Smooth muscle cell (in vitro differentiated cells): Measurements from ENCODE around the gene PCDHGB4. TPM values are rescaled to one million over a fixed set of nuclear protein-coding genes. Genes with fewer than 3 reads are reported as not detected.

ENCODE experiments used
- DNase-seq: peaks from one replicate; lab custom pipeline; 2025; ENCODE audit not compliant: unreplicated experiment; lab: John Stamatoyannopoulos, UW
- H2AFZ ChIP-seq: fragments of 200-600 bp; sonication (generic); 2 replicates; pipeline ENCODE4 v1.6.0; 2016; ENCODE audit warnings: antibody characterized with exemption, low read depth, mild to moderate bottlenecking
- H3F3A ChIP-seq: fragments of 200-600 bp; sonication (generic); 2 replicates; pipeline ENCODE4 v1.6.0; 2017; ENCODE audit warnings: antibody characterized with exemption, low read depth
- H3K27ac ChIP-seq: fragments of 200-600 bp; sonication (generic); 2 replicates; pipeline ENCODE4 v1.5.1; 2016; ENCODE audit warnings: low read depth, mild to moderate bottlenecking
- H3K27me3 ChIP-seq: fragments of 200-600 bp; sonication (generic); 2 replicates; pipeline ENCODE4 v1.6.1; 2016; ENCODE audit warnings: low read depth, mild to moderate bottlenecking
- H3K36me3 ChIP-seq: fragments of 200-600 bp; sonication (generic); 2 replicates; pipeline ENCODE4 v1.5.1; 2016; ENCODE audit warnings: low read depth
- H3K4me1 ChIP-seq: fragments of 200-600 bp; sonication (generic); 2 replicates; pipeline ENCODE4 v1.5.1; 2016; ENCODE audit warnings: low read depth
- H3K4me2 ChIP-seq: fragments of 200-600 bp; sonication (generic); 2 replicates; pipeline ENCODE4 v1.6.0; 2016; ENCODE audit warnings: mild to moderate bottlenecking
- H3K4me3 ChIP-seq: fragments of 200-600 bp; sonication (generic); 2 replicates; pipeline ENCODE4 v1.5.1; 2016; ENCODE audit warnings: mild to moderate bottlenecking
- H3K79me2 ChIP-seq: fragments of 200-600 bp; sonication (generic); 2 replicates; pipeline ENCODE4 v1.6.0; 2016; ENCODE audit warnings: low read depth, mild to moderate bottlenecking
- H3K9ac ChIP-seq: fragments of 200-600 bp; sonication (generic); 2 replicates; pipeline ENCODE4 v1.6.0; 2016; ENCODE audit warnings: low read depth
- H3K9me3 ChIP-seq: fragments of 200-600 bp; sonication (generic); replicated peaks from 2 replicates; pipeline ENCODE4 v1.5.1; 2016; ENCODE audit warnings: low read depth
- H4K20me1 ChIP-seq: fragments of 200-600 bp; sonication (generic); 2 replicates; pipeline ENCODE4 v1.6.0; 2016; ENCODE audit warnings: low read depth
- WGBS: methylation state at CpG from one replicate; pipeline ENCODE4 v1.1.7; 2016; ENCODE audit warnings: low lambda C conversion rate; 5-methylcytosine and 5-hydroxymethylcytosine counted together
- polyA plus RNA-seq: library from polyadenylated mRNA; unstranded; fragments of >200 nt; fragmentation: Nextera tagmentation; extraction: Ambion mirVana; gene quantifications from 2 replicates; pipeline ENCODE4 v1.2.1, GENCODE V29; 2016
- total RNA-seq: library from RNA; depleted of rRNA; stranded (reverse); fragments of >200 nt; gene quantifications from 2 replicates; pipeline ENCODE4 v1.2.3, GENCODE V29; 2014
- TF ChIP-seq, protein P1 (sequence below): fragments of 200-600 bp; sonication (generic); IDR thresholded peaks from 2 replicates; pipeline ENCODE4 v1.5.1; 2017; ENCODE audit warnings: borderline replicate concordance, mild to moderate bottlenecking, antibody characterized with exemption; ENCODE audit not compliant: insufficient read depth, poor library complexity, severe bottlenecking

PCDHGB4 gene
- total and polyA plus RNA-seq, 2 experiments from 2014 or later = 27.5 to 43.1 TPM

DNA sequence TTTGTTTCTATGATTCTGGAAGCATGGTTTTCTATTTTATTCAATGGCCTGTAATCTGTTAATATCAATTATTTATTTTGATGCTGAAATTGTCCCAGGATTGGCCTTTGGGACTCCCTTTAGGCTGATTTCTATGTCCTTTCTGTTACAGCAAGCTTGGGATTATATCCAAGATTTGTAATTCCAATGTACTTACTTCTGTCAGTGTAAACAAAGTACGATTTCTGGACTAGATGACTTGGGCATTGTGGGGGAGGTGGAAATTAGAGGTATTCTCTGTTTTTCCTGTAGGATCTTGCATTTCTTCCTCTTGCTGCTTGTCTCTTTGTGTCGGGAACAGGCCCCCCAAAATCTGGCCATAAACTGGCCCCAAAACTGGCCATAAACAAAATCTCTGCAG lies 46.5 kb downstream of the PCDHGB4 start:
- Histone ChIP-seq H3K79me2 (peaks cover 27% of the 10 kb centered on the region), H2AFZ (no peak overlapping the region), H3F3A (no peaks in the 10 kb centered on the region), H3K27ac (no peak overlapping the region), H3K9ac (no peak overlapping the region), H3K4me2 (no peak overlapping the region), H3K36me3 (peaks cover 19% of the 10 kb centered on the region), H4K20me1 (no peaks in the 10 kb centered on the region), H3K27me3 (no peaks in the 10 kb centered on the region), H3K9me3 (peaks cover 19% of the 10 kb centered on the region), H3K4me1 (no peaks in the 10 kb centered on the region), H3K4me3 (no peak overlapping the region)
- DNase-seq = no peak
- WGBS = 100% methylated on average over 2 of the region's 2 CpGs
- TF ChIP-seq, protein P1, sequence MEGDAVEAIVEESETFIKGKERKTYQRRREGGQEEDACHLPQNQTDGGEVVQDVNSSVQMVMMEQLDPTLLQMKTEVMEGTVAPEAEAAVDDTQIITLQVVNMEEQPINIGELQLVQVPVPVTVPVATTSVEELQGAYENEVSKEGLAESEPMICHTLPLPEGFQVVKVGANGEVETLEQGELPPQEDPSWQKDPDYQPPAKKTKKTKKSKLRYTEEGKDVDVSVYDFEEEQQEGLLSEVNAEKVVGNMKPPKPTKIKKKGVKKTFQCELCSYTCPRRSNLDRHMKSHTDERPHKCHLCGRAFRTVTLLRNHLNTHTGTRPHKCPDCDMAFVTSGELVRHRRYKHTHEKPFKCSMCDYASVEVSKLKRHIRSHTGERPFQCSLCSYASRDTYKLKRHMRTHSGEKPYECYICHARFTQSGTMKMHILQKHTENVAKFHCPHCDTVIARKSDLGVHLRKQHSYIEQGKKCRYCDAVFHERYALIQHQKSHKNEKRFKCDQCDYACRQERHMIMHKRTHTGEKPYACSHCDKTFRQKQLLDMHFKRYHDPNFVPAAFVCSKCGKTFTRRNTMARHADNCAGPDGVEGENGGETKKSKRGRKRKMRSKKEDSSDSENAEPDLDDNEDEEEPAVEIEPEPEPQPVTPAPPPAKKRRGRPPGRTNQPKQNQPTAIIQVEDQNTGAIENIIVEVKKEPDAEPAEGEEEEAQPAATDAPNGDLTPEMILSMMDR = no peak

DNA sequence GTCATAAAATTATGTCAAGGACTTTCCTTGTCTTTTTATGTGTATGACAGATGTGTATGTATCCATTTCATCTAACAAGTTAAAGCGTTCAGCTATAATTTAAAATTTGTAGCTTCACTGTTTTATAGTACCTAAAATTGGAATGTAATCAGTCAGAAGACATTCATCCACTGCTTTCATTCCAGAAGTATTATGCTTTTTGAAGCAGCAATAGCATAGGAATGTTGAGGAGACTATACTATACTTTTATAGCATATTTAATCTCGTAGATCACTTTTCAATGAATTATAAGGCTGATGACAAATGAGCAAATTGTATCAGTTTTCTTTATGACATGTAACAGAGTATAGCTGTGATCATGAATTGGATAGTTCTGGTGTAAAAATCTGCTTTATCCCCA lies 49.7 kb downstream of the PCDHGB4 start:
- H2AFZ ChIP-seq = no peak overlapping the region
- peaks cover 4% of the 10 kb centered on the region for H3K36me3 ChIP-seq
- H3K4me1 ChIP-seq = no peaks in the 10 kb centered on the region
- WGBS = 100% methylated on average over 2 of the region's 2 CpGs
- H3K4me2 ChIP-seq = no peak overlapping the region
- H3K9me3 ChIP-seq = peaks cover 8% of the 10 kb centered on the region
- H3F3A ChIP-seq = no peaks in the 10 kb centered on the region
- H3K4me3 ChIP-seq = no peak overlapping the region
- no peak for DNase-seq
- no peaks in the 10 kb centered on the region for H3K27me3 ChIP-seq
- peaks cover 24% of the 10 kb centered on the region for H3K79me2 ChIP-seq
- TF ChIP-seq, protein P1 = no peak
- no peak overlapping the region for H3K9ac ChIP-seq
- no peaks in the 10 kb centered on the region for H4K20me1 ChIP-seq
- no peak overlapping the region for H3K27ac ChIP-seq

DNA sequence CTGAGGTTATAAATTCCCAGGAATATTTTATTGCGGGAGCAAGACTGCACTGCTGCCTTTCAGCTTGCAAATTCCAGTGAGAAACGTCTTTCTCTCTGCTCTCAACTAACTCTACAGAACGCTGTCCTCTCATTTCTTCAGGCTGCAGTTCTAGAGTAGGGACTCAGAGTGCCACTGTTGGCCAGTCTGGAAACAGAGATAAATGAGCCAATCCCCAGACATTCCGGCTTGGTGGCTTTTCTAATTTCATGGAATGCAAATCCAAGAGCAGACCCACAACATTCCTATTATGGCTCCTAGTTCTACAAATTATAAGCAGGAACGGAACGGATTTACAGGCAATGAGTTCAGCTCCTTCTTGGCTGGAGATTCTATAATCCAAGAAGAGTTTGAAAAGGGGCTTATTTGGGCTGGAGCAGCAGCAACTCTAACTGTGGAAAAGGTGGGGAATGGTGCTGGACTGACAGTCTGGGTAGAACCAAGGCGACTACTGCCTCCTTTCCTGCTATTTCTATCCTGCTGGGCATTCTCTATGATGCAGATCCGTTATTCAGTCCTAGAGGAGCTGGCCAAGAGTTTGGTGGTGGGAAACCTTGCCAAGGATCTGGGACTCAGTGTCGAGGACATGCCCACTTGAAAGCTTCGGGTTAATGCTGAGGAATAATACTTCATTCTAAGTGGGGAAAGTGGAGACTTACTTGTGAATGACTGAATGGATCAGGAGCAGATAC lies 52.1 kb downstream of the PCDHGB4 start:
- TF ChIP-seq, protein P1 = peak; percentile 28
- DNase-seq = no peak

More for the DNA sequence above, 52.1 kb downstream of the PCDHGB4 start:
- 67% methylated on average over 10 of the region's 10 CpGs for WGBS
- Histone ChIP-seq H3K4me1 (no peaks in the 10 kb centered on the region), H3K4me3 (no peak overlapping the region), H2AFZ (no peak overlapping the region), H3K79me2 (peaks cover 21% of the 10 kb centered on the region), H3K4me2 (no peak overlapping the region), H3K27ac (no peak overlapping the region), H3K36me3 (no peaks in the 10 kb centered on the region), H3K27me3 (no peaks in the 10 kb centered on the region), H3K9me3 (no peaks in the 10 kb centered on the region), H3F3A (no peaks in the 10 kb centered on the region), H3K9ac (no peak overlapping the region), H4K20me1 (no peaks in the 10 kb centered on the region)

Other genes starting within 250 kb of the PCDHGB4 start
Only the 30 nearest of the 37 such genes appear.
- gene PCDHB9, start 200.5 kb upstream of the PCDHGB4 start, total RNA-seq = 4.1 and 6.5 TPM in 2 replicates
- gene PCDHB9, start 200.5 kb upstream of the PCDHGB4 start, polyA plus RNA-seq = 2.2 and 2.4 TPM in 2 replicates
- gene PCDHB10, start 195.3 kb upstream of the PCDHGB4 start, total RNA-seq = 6.4 and 7.4 TPM in 2 replicates
- 3.3 and 3.4 TPM in 2 replicates for gene PCDHB10, start 195.3 kb upstream of the PCDHGB4 start, polyA plus RNA-seq
- 1.8 and 2.1 TPM in 2 replicates for gene PCDHB11, start 188.1 kb upstream of the PCDHGB4 start, total RNA-seq
- gene PCDHB11, start 188.1 kb upstream of the PCDHGB4 start, polyA plus RNA-seq = 0.61 and 1.7 TPM in 2 replicates
- gene PCDHB12, start 179.0 kb upstream of the PCDHGB4 start, total RNA-seq = 2.9 and 3.6 TPM in 2 replicates
- gene PCDHB12, start 179.0 kb upstream of the PCDHGB4 start, polyA plus RNA-seq = 0.57 and 1.0 TPM in 2 replicates
- 4.4 and 8.3 TPM in 2 replicates for gene PCDHB13, start 173.8 kb upstream of the PCDHGB4 start, total RNA-seq
- 1.8 and 2.6 TPM in 2 replicates for gene PCDHB13, start 173.8 kb upstream of the PCDHGB4 start, polyA plus RNA-seq
- 7.8 and 9.1 TPM in 2 replicates for gene PCDHB14, start 164.4 kb upstream of the PCDHGB4 start, total RNA-seq
- 2.6 and 4.6 TPM in 2 replicates for gene PCDHB14, start 164.4 kb upstream of the PCDHGB4 start, polyA plus RNA-seq
- gene PCDHB15, start 142.3 kb upstream of the PCDHGB4 start, total RNA-seq = 3.9 and 4.2 TPM in 2 replicates
- gene PCDHB15, start 142.3 kb upstream of the PCDHGB4 start, polyA plus RNA-seq = 1.8 and 2.1 TPM in 2 replicates
- not detected in 2 replicates for gene SLC25A2, start 83.6 kb upstream of the PCDHGB4 start, total RNA-seq
- gene SLC25A2, start 83.6 kb upstream of the PCDHGB4 start, polyA plus RNA-seq = 0.15 TPM in 1 of 2 replicates, not detected in the other
- 83.0 and 94.5 TPM in 2 replicates for gene TAF7, start 66.9 kb upstream of the PCDHGB4 start, total RNA-seq
- 85.9 and 105 TPM in 2 replicates for gene TAF7, start 66.9 kb upstream of the PCDHGB4 start, polyA plus RNA-seq
- gene PCDHGA1, start 57.2 kb upstream of the PCDHGB4 start, total RNA-seq = 0.58 and 0.63 TPM in 2 replicates
- gene PCDHGA1, start 57.2 kb upstream of the PCDHGB4 start, polyA plus RNA-seq = 0.05 TPM in 1 of 2 replicates, not detected in the other
- gene PCDHGA2, start 48.9 kb upstream of the PCDHGB4 start, total RNA-seq = 0.04 TPM in 1 of 2 replicates, not detected in the other
- gene PCDHGA2, start 48.9 kb upstream of the PCDHGB4 start, polyA plus RNA-seq = not detected in 2 replicates
- not detected in 2 replicates for gene PCDHGA3, start 43.9 kb upstream of the PCDHGB4 start, total RNA-seq
- not detected in 2 replicates for gene PCDHGA3, start 43.9 kb upstream of the PCDHGB4 start, polyA plus RNA-seq
- 0.27 and 0.81 TPM in 2 replicates for gene PCDHGB1, start 37.6 kb upstream of the PCDHGB4 start, total RNA-seq
- gene PCDHGB1, start 37.6 kb upstream of the PCDHGB4 start, polyA plus RNA-seq = 0.40 TPM in 1 of 2 replicates, not detected in the other
- gene PCDHGA4, start 32.7 kb upstream of the PCDHGB4 start, total RNA-seq = 0.58 and 1.1 TPM in 2 replicates
- gene PCDHGA4, start 32.7 kb upstream of the PCDHGB4 start, polyA plus RNA-seq = not detected in 2 replicates
- 0.18 and 1.1 TPM in 2 replicates for gene PCDHGB2, start 27.7 kb upstream of the PCDHGB4 start, total RNA-seq
- not detected in 2 replicates for gene PCDHGB2, start 27.7 kb upstream of the PCDHGB4 start, polyA plus RNA-seq
- 0.09 and 0.22 TPM in 2 replicates for gene PCDHGA5, start 23.5 kb upstream of the PCDHGB4 start, total RNA-seq
- gene PCDHGA5, start 23.5 kb upstream of the PCDHGB4 start, polyA plus RNA-seq = 0.13 TPM in 1 of 2 replicates, not detected in the other
- 0.40 TPM in 1 of 2 replicates, not detected in the other for gene PCDHGB3, start 17.5 kb upstream of the PCDHGB4 start, total RNA-seq
- gene PCDHGB3, start 17.5 kb upstream of the PCDHGB4 start, polyA plus RNA-seq = not detected in 2 replicates
- gene PCDHGA6, start 13.8 kb upstream of the PCDHGB4 start, total RNA-seq = 0.09 and 0.27 TPM in 2 replicates
- not detected in 2 replicates for gene PCDHGA6, start 13.8 kb upstream of the PCDHGB4 start, polyA plus RNA-seq
- gene PCDHGA7, start 5.0 kb upstream of the PCDHGB4 start, total RNA-seq = 0.09 and 0.27 TPM in 2 replicates
- gene PCDHGA7, start 5.0 kb upstream of the PCDHGB4 start, polyA plus RNA-seq = not detected in 2 replicates
- 3.2 and 3.3 TPM in 2 replicates for gene PCDHGA8, start 4.9 kb downstream of the PCDHGB4 start, total RNA-seq
- gene PCDHGA8, start 4.9 kb downstream of the PCDHGB4 start, polyA plus RNA-seq = 0.25 and 0.89 TPM in 2 replicates
- 3.2 and 3.3 TPM in 2 replicates for gene PCDHGB5, start 10.2 kb downstream of the PCDHGB4 start, total RNA-seq
- 0.90 and 4.2 TPM in 2 replicates for gene PCDHGB5, start 10.2 kb downstream of the PCDHGB4 start, polyA plus RNA-seq
- 2.9 and 4.0 TPM in 2 replicates for gene PCDHGA9, start 15.1 kb downstream of the PCDHGB4 start, total RNA-seq
- gene PCDHGA9, start 15.1 kb downstream of the PCDHGB4 start, polyA plus RNA-seq = 0.08 and 0.23 TPM in 2 replicates
- 12.4 and 17.1 TPM in 2 replicates for gene PCDHGB6, start 20.3 kb downstream of the PCDHGB4 start, total RNA-seq
- gene PCDHGB6, start 20.3 kb downstream of the PCDHGB4 start, polyA plus RNA-seq = 9.7 and 12.3 TPM in 2 replicates
- 24.6 and 24.7 TPM in 2 replicates for gene PCDHGA10, start 25.3 kb downstream of the PCDHGB4 start, total RNA-seq
- 10.9 and 11.1 TPM in 2 replicates for gene PCDHGA10, start 25.3 kb downstream of the PCDHGB4 start, polyA plus RNA-seq
- 25.3 and 37.5 TPM in 2 replicates for gene PCDHGB7, start 30.0 kb downstream of the PCDHGB4 start, total RNA-seq
- gene PCDHGB7, start 30.0 kb downstream of the PCDHGB4 start, polyA plus RNA-seq = 21.3 and 24.6 TPM in 2 replicates
- gene PCDHGA11, start 33.4 kb downstream of the PCDHGB4 start, total RNA-seq = 8.7 and 13.2 TPM in 2 replicates
- 7.9 and 8.0 TPM in 2 replicates for gene PCDHGA11, start 33.4 kb downstream of the PCDHGB4 start, polyA plus RNA-seq
- gene PCDHGA12, start 42.8 kb downstream of the PCDHGB4 start, total RNA-seq = 1.7 and 4.5 TPM in 2 replicates
- gene PCDHGA12, start 42.8 kb downstream of the PCDHGB4 start, polyA plus RNA-seq = 0.42 and 0.86 TPM in 2 replicates
- 38.2 and 50.3 TPM in 2 replicates for gene PCDHGC3, start 88.3 kb downstream of the PCDHGB4 start, total RNA-seq
- gene PCDHGC3, start 88.3 kb downstream of the PCDHGB4 start, polyA plus RNA-seq = 98.4 and 111 TPM in 2 replicates
- gene PCDHGC4, start 97.3 kb downstream of the PCDHGB4 start, total RNA-seq = 1.2 and 3.8 TPM in 2 replicates
- gene PCDHGC4, start 97.3 kb downstream of the PCDHGB4 start, polyA plus RNA-seq = 0.12 and 0.16 TPM in 2 replicates
- 1.8 and 3.4 TPM in 2 replicates for gene PCDHGC5, start 101.4 kb downstream of the PCDHGB4 start, total RNA-seq
- gene PCDHGC5, start 101.4 kb downstream of the PCDHGB4 start, polyA plus RNA-seq = 1.5 and 3.3 TPM in 2 replicates